B cell (primary cell): ENCODE results near the gene ZBTB7A. TPM values are rescaled to one million over a fixed set of nuclear protein-coding genes. Genes with fewer than 3 reads are reported as not detected.

Source experiments
- ATAC-seq: fragments of 200-7000 bp; cut with Tn5 transposase; one replicate; pipeline ENCODE4 v1.10.0; 2021; ENCODE audit warnings: low read depth, mild to moderate bottlenecking, moderate number of reproducible peaks, moderate library complexity
- CTCF ChIA-PET: fragments of 350-600 bp; sonication (Branson Sonifier 250); formaldehyde crosslinking; loops from one replicate; lab custom pipeline; 2021; ENCODE audit warnings: antibody characterized with exemption, inconsistent platforms; lab: Charles Lee
- POLR2A ChIA-PET: fragments of 350-600 bp; sonication (Branson Sonifier 250); formaldehyde crosslinking; loops from one replicate; lab custom pipeline; 2021; ENCODE audit warnings: antibody characterized with exemption; lab: Charles Lee
- DNase-seq: peaks from one replicate; pipeline ENCODE4 v3.0.0; 2013
- H2AFZ ChIP-seq: 2 replicates; pipeline ENCODE4 v1.6.1; 2012; ENCODE audit warnings: mild to moderate bottlenecking, low read depth, low read length; ENCODE audit not compliant: insufficient read depth, poor library complexity, severe bottlenecking
- H3K27ac ChIP-seq, 2 donors: 1 replicate in 1 of 2; 2 replicates in 1 of 2; pipeline ENCODE4 v1.5.1; 2012 to 2013; ENCODE audit warnings: low read length in 2 of 2, mild to moderate bottlenecking in 2 of 2, moderate library complexity in 1 of 2
- H3K27me3 ChIP-seq, 4 experiments: fragments of 200-600 bp in 1 of 4; sonication (generic) in 1 of 4; replicated peaks in 1 of 4; 1 replicate in 2 of 4; 2 replicates in 2 of 4; pipeline versions ENCODE4 v1.6.1 to v1.7.0; 2013 to 2016; ENCODE audit warnings: low read length in 3 of 4, mild to moderate bottlenecking in 2 of 4, mixed read lengths in 1 of 4, moderate library complexity in 1 of 4; ENCODE audit not compliant: insufficient read depth in 4 of 4, control insufficient read depth in 3 of 4; ENCODE audit errors: control extremely low read depth in 1 of 4
- H3K36me3 ChIP-seq, 2 experiments: replicated peaks in 1 of 2; 1 replicate in 1 of 2; 2 replicates in 1 of 2; pipeline versions ENCODE4 v1.6.1 to v1.7.1; 2013; ENCODE audit warnings: low read length in 1 of 2; ENCODE audit not compliant: insufficient read depth in 2 of 2, control insufficient read depth in 1 of 2; ENCODE audit errors: control extremely low read depth in 1 of 2, extremely low read depth in 1 of 2
- H3K4me1 ChIP-seq, 2 donors: fragments of 200-600 bp in 1 of 2; sonication (generic) in 1 of 2; 1 replicate in 1 of 2; 2 replicates in 1 of 2; pipeline versions ENCODE4 v1.5.1 to v1.6.1; 2013 to 2017; ENCODE audit warnings: low read length in 2 of 2; ENCODE audit not compliant: control insufficient read depth in 2 of 2, insufficient read depth in 2 of 2
- H3K4me2 ChIP-seq: replicated peaks from 2 replicates; pipeline ENCODE3; 2012; ENCODE audit warnings: mild to moderate bottlenecking, low read depth, low read length; ENCODE audit not compliant: poor library complexity, severe bottlenecking
- H3K4me3 ChIP-seq, 5 experiments: fragments of 200-600 bp in 1 of 5; sonication (generic) in 1 of 5; 1 replicate in 3 of 5; 2 replicates in 2 of 5; pipeline versions ENCODE4 v1.5.1 to v1.7.0; 2011 to 2016; ENCODE audit warnings: low read length in 4 of 5, mild to moderate bottlenecking in 4 of 5, low read depth in 2 of 5, control low read depth in 1 of 5, moderate library complexity in 1 of 5; ENCODE audit not compliant: insufficient read depth in 1 of 5; ENCODE audit errors: control extremely low read depth in 1 of 5, extremely low read depth in 1 of 5
- H3K79me2 ChIP-seq: fragments of 200-600 bp; sonication (generic); one replicate; pipeline ENCODE4 v1.6.0; 2016; ENCODE audit warnings: low read length; ENCODE audit not compliant: control insufficient read depth, insufficient read depth
- H3K9ac ChIP-seq: fragments of 200-600 bp; sonication (generic); 2 replicates; pipeline ENCODE4 v1.6.1; 2017; ENCODE audit warnings: mild to moderate bottlenecking, low read length, moderate library complexity
- H3K9me3 ChIP-seq, 3 donors: one replicate each; pipeline versions ENCODE4 v1.6.1 to v1.7.1; 2013; ENCODE audit warnings: low read length in 2 of 3; ENCODE audit not compliant: control insufficient read depth in 2 of 3, insufficient read depth in 1 of 3; ENCODE audit errors: control extremely low read depth in 1 of 3
- H4K20me1 ChIP-seq: 2 replicates; pipeline ENCODE4 v1.6.0; 2012; ENCODE audit warnings: mild to moderate bottlenecking, low read length; ENCODE audit not compliant: insufficient read depth, control insufficient read depth, poor library complexity, severe bottlenecking
- H3K27ac Mint-ChIP-seq: one replicate; pipeline ENCODE4 v1.8.0; 2021; ENCODE audit warnings: mixed read lengths
- H3K27me3 Mint-ChIP-seq: one replicate; pipeline ENCODE4 v1.8.0; 2021; ENCODE audit warnings: mixed read lengths
- H3K4me1 Mint-ChIP-seq: one replicate; pipeline ENCODE4 v1.8.0; 2021; ENCODE audit warnings: mixed read lengths
- H3K4me3 Mint-ChIP-seq: one replicate; pipeline ENCODE4 v1.8.0; 2021; ENCODE audit warnings: mixed read lengths
- H3K9me3 Mint-ChIP-seq: one replicate; pipeline ENCODE4 v1.8.0; 2022; ENCODE audit warnings: mixed read lengths; ENCODE audit not compliant: insufficient read depth
- EZH2 ChIP-seq: IDR thresholded peaks from 2 replicates; pipeline ENCODE4 v1.6.1; 2012; ENCODE audit warnings: borderline replicate concordance, low read depth, mild to moderate bottlenecking, moderate library complexity, low read length; ENCODE audit not compliant: insufficient read depth, poor library complexity, severe bottlenecking
- WGBS: methylation state at CpG from one replicate; pipeline ENCODE4 v1.1.5; 2013; ENCODE audit warnings: missing lambda C conversion rate; ENCODE audit not compliant: insufficient coverage; 5-methylcytosine and 5-hydroxymethylcytosine counted together
- intact Hi-C: fragments of 100-400 bp; cut with micrococcal nuclease; formaldehyde crosslinking; loops from one replicate; pipeline ENCODE4 v1.10.0; 2022
- polyA plus RNA-seq: library from polyadenylated mRNA; depleted of rRNA; stranded (reverse); fragments of >200 nt; gene quantifications from 2 replicates; pipeline ENCODE4 v1.2.3, GENCODE V29; 2012
- total RNA-seq, 2 donors: library from RNA; stranded (reverse); fragments of 120-200 nt in 1 of 2; gene quantifications; 1 replicate in 1 of 2; 2 replicates in 1 of 2; pipeline versions ENCODE4 v1.2.3 to v1.2.4, GENCODE V29; 2013 to 2022
- TF ChIP-seq, protein P1 (sequence below): fragments of 200-600 bp; IDR thresholded peaks from one replicate; pipeline ENCODE4 v1.8.0; 2022; ENCODE audit warnings: antibody characterized with exemption, mild to moderate bottlenecking

Gene ZBTB7A
- total and polyA plus RNA-seq, 2 donors (not counting 1 experiment from before 2014, with no cell fraction given) = 24.8 to 62.6 TPM

DNA sequence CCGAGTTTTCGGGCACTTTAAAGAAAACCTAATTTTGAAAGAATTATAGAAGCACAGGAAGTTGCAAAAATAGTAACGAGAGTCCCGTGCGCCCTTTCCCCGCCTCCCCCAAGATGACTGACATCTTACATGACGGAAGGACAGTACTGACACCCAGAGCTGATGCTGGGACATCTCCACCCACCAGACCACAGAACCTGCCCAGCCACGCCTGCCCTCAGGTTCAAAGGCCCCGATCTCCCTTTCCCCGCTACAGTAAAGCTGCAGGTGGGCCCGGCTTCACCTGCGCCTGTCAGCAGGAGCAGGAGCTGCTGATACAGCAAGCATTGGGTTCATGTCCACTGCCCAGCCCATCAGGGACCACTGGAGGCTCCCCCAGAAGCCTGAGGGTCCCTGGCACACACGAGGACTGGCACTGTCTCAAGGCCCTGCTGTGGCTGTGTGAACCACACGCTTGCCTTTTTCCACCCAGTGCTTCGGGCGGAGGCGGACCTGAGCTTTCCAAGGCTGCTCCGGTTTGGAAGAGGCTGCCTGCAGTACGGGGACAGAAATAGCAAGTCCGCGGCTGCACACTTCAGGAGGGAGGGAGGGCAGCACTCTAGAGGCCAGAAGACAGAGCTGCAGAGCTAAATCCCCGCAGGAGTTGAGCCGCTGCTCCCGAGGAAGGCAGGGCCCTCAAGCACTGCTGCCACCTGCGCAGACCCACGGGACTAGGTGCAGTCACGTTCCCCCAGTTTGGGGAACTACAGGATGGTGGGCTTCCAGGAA is 48.5 kb upstream of the ZBTB7A start:
- H3K27me3 Mint-ChIP-seq = no peaks in the 10 kb centered on the region
- peaks cover 45% of the 10 kb centered on the region for H3K4me1 Mint-ChIP-seq
- Histone ChIP-seq H3K9ac (peak overlapping the region; percentile 44), H3K36me3 (peaks cover 0 to 33% of the 10 kb centered on the region in 2 experiments), H3K27me3 (no peaks in the 10 kb centered on the region), H3K4me3 (peak overlapping the region in 4 of 5 experiments; percentile 5 to 39 (median 22)), H3K27ac (peak overlapping the region; percentile 75 to 84), H4K20me1 (peaks cover 23% of the 10 kb centered on the region), H3K9me3 (peaks cover 0 to 3% (median 0%) of the 10 kb centered on the region in 3 donors), H3K79me2 (peaks cover 75% of the 10 kb centered on the region), H3K4me1 (peaks cover 24 to 35% of the 10 kb centered on the region in 2 donors), H2AFZ (peak overlapping the region; percentile 58), H3K4me2 (peak overlapping the region; percentile 86)
- ATAC-seq (peak; percentile 93), DNase-seq (peak; percentile 74)
- H3K9me3 Mint-ChIP-seq = no peaks in the 10 kb centered on the region
- WGBS = 26% methylated on average over 23 of the region's 27 CpGs
- intact Hi-C loops = loop anchor here (1.0 kb wide), 1 partner anchor 9 kb away; the partner anchor contains the start of gene MAP2K2
- peak overlapping the region; percentile 83 for H3K4me3 Mint-ChIP-seq
- ChIA-PET CTCF (interaction anchor here (0.6 to 1.8 kb wide), 5 partner anchors 25 to 130 kb away, joined by 3 to 7 read pairs (median 3); partner anchors contain the start of gene EEF2), POLR2A (interaction anchor here (0.9 to 1.0 kb wide), 2 partner anchors 49 to 126 kb away, joined by 7 to 10 read pairs; no protein-coding TSS in a partner anchor)
- TF ChIP-seq, protein P1, sequence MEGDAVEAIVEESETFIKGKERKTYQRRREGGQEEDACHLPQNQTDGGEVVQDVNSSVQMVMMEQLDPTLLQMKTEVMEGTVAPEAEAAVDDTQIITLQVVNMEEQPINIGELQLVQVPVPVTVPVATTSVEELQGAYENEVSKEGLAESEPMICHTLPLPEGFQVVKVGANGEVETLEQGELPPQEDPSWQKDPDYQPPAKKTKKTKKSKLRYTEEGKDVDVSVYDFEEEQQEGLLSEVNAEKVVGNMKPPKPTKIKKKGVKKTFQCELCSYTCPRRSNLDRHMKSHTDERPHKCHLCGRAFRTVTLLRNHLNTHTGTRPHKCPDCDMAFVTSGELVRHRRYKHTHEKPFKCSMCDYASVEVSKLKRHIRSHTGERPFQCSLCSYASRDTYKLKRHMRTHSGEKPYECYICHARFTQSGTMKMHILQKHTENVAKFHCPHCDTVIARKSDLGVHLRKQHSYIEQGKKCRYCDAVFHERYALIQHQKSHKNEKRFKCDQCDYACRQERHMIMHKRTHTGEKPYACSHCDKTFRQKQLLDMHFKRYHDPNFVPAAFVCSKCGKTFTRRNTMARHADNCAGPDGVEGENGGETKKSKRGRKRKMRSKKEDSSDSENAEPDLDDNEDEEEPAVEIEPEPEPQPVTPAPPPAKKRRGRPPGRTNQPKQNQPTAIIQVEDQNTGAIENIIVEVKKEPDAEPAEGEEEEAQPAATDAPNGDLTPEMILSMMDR = no peak
- TF ChIP-seq EZH2 = no peak
- peak overlapping the region; percentile 92 for H3K27ac Mint-ChIP-seq
